HG02571 (cell line): ENCODE results near the gene HDLBP.

Source experiments
- ATAC-seq: cut with Tn5 transposase; IDR thresholded peaks from one replicate; pipeline ENCODE4 v1.9.1; 2021; ENCODE audit warnings: mild to moderate bottlenecking, moderate library complexity; ENCODE audit not compliant: unreplicated experiment

The HDLBP gene

DNA sequence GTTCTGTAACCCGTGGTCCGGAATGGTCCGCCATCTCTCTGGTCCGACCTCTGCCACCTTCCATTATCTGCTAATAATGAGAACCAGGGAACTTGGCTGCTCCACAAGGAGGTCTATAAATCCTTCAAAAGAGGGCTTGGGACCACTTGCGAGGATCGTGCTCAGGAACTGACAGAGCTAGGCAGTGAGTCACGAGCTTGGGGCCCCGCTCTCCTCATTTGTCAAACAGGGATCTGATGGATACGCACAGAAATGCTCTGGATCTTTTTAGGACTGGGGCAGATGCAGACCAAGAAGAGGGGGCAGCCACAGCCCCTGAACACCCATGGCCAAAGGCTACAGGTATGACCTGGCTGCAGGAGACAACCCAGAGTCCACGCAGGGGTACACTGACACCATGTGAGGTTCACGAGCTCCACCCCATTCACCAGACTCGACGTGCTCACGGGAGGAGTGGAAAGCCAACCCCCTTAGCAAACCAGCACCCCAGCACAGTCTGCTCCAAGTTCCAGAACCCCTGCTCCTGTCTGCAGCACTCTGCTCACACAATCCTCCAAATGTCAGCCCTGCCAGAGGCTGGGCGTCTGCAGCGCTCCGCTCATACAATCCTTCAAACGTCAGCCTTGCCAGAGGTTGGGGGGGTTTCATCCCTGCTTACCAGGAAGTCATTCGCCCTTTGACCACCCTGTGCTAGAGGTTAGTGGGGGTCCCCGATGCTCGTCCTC, 81.2 kb downstream of the HDLBP start:
- no peak for ATAC-seq

DNA sequence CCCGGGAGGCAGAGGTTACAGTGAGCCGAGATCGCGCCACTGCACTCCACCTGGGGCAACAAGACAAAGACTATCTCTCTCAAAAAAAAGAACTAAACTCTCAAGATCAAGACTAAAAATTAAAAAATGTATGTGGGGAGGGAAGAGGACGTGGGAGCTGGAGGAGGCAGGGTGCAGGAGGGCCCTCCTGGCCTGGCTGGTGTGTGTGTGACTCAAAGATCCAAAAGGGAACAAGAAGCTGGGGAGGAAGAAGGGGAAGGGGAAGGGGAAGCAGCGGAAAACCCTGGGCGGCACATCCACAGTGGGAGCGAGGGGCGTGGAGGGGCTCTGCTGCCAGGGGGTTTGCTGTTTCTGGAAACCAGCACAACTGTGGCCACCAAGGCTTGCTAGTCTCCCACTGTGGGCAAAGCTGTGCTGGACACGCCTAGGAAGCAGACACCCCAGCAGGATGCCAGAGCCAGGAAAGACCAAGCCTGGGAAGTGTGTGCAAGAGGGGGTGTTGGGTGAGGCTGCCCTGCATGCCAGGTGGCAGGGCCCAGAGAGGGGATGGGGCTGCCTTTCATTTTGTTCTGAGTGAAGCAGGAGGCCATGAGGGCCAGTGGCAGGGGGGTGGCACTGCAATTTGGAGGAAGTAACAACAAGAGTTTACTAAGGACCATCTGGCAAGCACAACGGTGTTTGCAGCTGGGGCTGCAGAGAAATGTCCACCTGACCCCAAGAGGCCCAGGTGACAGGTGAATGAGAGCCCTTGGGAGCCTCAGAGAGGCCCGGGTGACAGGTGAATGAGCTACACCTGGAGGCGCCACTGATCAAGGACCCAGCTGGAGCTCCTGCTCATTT, 82.5 kb downstream of the HDLBP start:
- ATAC-seq, result no peak

DNA sequence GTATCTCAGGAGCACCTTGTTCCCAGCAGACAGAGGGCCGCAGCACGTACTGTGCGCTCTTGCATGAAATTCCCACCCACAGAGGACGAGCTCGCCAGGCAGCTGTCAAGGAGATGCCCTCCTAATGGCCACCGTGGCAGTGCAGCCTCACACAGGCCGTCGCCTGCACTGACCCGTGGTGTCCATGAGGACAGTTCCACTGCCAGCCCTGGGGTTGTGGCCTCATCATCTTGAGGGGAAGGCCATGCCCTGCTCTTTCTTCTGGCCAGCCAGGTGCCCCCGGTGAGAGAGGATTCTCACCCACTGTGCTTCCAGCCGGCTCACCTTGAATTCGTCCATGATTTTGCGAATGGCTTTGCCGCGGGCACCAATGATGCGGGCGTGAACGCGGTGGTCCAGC, 85.0 kb downstream of the HDLBP start:
- no peak for ATAC-seq

DNA sequence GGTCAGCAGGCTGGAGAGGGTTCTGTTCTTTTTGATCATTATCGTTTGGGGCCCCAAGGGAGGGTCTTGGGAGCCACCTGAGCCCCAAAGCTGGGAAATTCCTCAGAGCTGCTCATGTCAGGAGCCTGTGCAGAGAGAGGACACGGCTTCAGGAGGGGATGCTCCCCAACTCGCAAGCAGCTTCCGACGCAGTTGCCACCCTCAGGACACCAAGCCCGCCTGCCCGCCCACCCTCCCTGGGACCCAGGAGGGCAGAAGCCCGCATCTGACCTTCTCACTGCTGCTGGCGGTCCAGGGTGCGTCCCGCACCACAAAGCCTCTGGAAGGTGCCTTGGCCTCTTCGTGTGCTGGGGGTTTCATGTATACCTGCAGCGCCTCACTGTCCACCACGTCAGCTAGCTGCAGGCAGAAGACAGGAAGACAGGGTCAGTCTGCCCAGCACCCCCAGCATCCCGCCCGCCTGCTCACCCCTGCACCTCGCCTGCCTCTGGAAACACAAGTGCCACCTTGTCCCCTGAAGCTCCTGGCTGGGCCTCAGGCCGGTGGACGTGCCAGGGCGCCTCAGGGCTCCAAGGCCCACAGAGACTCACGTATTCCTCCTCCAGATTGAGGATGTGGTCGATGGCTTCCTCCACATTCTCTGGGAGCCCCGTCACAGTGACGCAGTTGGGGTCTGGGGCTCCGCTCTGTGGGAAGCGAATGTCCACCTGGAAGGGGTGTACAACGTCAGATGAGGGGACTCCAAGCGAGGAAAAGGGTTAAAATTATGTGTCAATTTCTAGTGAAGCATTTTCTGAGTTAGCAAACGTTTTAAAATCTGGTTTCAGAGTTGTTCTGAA, 85.7 kb downstream of the HDLBP start:
- no peak for ATAC-seq

DNA sequence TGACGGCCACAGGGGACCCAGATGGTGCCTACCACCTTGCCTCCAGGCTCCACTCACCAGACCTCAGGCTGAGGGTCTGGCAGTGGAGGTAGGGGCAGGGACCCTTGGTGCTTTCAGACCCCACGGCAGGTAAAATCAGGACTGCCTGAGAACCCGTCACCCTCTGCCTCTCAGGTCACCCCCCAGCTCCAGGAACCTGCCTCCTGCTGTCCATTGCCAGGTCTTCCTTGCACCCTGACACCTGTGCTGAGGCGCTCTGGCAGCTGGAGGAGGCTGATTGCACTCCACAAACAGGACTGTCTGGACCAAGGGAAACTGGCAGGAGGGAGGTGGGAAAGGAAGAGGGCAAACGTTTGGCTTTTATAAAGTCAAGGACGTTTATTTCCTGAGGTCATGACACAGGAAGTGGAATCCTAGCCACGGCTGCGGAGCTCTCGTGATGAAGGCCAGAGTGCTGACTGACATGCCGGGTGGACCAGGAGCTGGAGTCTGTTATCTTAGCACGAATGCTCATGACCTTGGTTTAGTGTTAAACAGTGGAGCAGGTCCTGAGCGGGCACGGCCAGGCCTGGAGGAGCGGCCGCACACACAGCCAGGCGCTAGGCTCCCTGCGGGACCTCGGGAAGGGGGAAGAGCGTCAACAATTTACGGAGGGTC, 86.5 kb downstream of the HDLBP start:
- no peak for ATAC-seq

DNA sequence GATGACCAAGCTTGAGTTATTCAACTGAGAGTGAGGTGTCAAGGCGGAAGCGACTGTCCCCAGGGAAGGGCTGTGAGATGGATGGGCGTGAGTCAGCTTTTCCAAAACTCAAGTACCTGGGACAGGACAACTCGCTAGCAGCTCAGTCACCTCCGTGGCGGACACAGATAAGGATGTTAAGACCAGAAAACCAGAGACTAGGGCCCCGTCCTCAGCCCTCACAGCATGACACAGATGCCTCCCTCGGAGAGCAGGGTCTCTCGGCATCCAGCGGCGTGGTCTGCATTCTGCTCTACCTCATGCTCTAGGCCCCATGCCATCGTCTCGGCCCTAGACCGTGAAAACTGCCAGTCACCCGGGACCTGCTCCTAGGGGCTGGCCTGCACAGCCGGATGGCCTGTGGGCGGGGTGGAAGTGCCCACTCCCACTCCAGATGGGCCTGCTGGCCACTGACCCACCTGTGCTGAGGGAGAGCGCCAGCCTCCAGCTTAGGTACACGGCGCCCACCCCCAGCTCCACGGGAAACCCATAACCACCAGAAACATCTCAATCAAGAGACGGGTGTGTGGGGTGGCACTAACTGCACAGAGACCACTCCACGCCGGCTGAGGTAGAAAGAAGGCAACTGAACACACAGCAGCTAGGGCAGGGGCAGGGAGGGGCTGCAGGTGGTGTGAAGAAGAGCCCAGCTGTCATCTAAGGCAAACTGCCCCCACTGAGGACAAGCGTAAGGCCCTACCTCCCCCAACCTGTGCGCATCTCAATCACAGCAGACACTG, 87.2 kb downstream of the HDLBP start:
- no peak for ATAC-seq

DNA sequence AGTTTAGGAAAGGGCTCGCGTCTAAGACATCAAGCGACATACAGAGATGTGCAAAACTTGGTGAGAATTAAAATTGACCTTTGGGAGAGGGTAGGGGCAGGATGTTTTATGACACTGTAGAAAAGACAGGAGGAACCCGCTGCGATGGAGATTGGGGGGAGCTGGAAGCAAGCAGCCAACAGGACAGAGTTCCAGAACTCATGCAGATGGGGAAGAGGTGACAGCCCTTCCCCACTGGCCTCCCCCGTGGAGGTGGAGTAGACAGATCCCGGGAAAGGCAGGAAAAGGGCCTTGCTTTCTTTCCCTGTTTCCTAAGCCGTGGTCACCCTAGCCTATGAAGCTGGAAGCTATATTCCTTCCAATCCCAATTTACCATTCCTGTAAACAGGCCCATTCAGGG, 87.9 kb downstream of the HDLBP start:
- no peak for ATAC-seq

DNA sequence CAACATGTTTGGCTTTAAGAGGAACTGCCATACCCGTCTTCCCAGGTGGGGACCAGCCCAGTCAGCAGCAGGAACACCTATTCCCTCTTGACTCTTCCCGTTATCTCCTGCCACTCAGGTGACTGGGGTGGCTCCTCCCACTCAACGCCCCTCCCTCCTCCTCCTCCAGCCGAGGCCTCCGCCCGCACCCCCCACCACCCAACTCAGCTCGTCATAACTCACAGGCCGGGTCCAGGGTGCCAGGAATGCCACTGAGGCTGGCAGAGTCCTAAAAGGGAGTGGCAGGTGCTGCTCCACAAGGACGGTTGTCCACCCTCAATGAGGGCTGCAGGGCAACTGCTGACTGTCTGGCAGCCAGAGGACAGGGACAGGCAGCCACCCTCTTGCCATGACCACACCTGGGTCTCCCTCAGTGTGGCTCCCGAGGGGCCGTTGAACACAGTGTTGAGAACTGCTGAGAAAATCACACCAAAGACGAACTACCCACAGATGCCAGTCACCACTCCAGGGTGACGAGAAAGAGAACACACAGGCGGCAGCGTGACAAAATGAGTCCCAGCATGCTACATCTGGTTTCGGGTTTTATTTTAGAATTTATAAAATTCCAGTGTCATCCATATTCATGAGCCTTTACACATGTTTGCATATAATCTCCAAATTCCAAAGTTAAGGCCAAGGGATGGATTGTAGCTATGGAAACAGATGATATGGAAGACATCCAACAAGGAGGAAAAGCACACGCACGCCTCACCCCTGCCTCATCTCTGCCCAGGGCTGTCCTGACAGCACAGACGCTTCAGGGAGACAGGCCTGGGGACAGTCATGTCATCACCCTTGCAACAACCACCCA, 88.5 kb downstream of the HDLBP start:
- no peak for ATAC-seq

DNA sequence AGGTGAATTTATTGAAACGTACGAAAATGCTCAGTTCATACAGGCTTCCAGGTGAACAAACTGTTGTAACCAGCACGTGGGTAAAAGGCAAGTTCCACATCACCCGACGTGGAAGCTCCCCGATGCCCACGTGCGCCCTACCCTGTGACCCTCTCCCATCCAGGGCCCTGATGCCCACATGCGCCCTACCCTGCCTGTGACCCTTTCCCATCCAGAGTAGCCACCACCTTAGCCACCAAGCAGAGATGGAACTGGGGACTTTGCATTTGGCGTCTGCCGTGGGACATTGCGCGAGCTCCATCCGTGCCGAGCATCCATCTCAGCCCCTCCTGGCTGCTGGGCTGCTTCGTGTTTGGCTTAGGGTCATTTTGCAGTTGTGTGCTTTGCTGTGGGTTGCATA, 89.5 kb downstream of the HDLBP start:
- ATAC-seq, result no peak

DNA sequence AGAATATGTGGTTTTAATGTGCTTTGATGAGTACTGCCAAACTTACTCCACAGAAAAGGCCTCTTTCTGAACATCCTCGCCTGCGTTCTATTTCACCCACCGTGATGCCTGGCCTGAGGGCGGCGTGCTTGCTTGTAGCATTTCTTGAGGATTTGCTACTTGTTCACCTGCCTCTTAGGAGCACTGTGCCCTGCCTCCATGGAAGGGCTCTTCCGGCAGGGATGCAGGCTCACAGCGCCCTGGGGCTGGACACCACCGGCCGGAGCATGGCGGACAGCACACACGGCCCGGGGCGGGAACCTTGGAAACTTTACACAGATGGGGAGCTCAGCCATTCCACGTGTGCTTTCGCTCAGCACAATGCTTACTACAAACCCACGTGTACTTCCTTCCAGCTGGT, 89.9 kb downstream of the HDLBP start:
- no peak for ATAC-seq

DNA sequence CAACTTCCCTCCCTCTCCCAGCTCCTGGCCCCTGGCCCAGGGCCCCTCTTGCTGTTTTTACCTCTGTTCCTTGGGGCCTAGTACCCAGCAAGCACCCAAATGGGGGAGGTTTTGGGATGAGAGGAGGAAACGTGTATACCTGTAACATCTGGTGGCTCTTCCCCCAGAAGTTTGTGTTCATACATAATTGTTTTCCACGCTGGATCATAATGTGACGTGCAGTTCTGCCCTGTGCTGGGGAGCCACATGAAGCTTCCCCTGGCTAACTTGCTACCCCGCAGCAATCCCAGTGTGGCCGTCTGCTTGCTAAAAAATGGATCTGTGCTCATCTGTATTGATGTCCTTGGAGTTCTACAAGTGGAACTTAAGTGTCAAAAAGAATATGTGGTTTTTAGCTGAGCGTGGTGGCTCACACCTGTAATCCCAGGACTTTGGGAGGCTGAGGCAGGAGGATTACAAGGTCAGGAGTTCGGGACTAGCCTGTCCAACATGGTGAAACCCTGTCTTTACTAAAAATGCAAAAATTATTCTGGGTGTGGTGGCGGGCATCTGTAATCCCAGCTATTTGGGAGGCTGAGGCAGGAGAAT, 90.5 kb downstream of the HDLBP start:
- ATAC-seq, result no peak

DNA sequence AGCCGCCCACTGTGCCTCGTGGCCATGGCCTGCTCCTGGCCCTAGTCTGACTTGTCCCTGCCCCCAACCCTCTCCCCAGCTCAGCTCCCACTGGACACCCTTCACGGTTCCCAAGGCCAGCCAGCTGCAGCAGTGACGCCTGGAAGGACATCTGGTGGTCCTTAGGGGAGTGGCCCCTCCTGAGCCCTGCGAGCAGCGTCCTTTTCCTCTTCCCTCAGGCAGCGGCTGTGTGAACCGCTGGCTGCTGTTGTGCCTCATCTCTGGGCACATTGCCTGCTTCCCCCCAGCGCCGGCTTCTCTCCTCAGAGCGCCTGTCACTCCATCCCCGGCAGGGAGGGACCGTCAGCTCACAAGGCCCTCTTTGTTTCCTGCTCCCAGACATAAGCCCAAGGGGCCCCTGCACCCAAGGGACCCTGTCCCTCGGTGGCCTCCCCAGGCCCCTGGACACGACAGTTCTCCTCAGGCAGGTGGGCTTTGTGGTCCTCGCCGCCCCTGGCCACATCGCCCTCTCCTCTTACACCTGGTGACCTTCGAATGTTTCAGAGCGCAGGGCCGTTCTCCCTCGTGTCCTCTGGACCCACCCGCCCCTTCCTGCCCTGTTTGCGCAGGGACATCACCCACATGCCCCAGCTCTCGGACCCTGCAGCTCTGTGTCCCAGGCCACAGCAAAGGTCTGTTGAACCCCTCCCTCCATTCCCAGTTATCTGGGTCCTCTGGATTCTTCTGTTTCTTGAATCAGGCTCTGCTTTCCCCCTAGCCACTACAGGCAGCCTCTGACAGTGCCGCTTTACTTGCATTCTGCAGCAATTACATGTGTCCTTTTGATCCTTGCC, 91.2 kb downstream of the HDLBP start:
- no peak for ATAC-seq

DNA sequence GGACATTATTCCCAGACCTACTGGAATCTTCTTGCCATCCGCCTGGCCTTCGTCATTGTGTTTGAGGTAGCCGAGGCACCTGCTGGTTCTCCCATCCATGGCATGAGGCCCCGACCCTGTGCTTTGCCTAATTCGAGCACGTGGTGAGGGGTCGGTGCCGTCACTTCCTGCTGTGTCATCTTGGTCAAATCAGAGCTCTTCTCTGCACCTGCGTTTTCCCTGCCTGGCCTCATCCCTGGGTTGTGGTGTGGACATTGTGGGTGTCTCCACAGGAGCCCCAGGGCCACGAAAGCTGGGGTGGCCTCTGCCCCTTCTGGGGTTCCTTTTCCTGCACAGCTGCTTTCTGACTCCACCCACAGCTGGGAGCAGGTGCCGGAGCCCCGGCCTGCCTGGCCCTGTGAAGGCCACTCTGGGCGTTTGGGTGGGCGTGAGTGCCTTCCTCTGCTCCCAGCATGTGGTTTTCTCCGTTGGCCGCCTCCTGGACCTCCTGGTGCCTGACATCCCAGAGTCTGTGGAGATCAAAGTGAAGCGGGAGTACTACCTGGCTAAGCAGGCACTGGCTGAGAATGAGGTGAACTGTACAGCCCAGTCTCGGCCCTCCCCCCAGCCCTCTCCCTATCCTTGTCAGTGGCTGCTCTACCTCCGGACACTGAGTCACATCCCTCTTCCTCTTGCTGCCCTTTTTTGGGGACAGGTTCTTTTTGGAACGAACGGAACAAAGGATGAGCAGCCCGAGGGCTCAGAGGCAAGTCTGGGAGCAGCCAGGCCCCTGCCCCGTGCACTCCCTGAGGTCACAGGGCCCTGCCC, 92.1 kb downstream of the HDLBP start:
- ATAC-seq, result no peak

DNA sequence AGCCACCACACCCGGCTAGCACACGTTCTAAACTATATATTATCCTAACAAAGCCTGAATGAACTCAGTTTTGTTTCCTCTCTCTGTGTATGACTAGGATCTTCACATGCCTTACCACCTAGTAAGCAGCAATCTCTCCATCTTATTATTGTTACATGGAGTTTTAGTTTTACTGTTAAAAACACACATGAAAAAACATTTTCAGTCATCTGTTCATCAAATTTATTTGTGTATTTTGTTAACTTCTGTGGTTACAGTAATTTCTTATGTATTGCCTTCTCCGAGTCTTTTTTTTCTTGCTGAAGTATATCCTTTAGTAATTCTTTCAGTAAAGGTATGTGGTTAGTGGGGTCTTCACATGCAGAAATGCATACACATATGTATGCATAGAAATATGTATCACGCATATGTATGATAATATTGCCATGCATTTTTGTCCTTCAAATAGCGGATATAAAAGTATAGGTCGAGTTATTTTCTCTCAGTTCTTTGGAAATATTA, 95.6 kb downstream of the HDLBP start:
- no peak for ATAC-seq

DNA sequence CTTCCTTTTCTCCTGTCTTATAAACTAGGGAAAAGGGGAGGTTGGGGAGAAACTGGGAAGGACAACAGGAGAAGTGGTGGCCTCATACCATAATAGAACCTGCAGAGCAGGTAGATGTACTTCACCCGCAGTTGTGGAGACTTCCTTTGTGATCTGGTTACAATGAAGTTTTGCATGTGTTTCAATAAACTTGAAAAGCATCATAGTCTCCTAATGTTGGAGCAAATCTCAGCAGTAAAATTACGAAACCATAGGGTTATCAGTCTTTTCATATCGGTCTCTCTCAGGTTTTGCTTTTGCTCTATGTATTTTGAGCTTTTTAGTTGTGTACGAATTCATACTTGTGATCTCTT, 96.5 kb downstream of the HDLBP start:
- ATAC-seq, result no peak

DNA sequence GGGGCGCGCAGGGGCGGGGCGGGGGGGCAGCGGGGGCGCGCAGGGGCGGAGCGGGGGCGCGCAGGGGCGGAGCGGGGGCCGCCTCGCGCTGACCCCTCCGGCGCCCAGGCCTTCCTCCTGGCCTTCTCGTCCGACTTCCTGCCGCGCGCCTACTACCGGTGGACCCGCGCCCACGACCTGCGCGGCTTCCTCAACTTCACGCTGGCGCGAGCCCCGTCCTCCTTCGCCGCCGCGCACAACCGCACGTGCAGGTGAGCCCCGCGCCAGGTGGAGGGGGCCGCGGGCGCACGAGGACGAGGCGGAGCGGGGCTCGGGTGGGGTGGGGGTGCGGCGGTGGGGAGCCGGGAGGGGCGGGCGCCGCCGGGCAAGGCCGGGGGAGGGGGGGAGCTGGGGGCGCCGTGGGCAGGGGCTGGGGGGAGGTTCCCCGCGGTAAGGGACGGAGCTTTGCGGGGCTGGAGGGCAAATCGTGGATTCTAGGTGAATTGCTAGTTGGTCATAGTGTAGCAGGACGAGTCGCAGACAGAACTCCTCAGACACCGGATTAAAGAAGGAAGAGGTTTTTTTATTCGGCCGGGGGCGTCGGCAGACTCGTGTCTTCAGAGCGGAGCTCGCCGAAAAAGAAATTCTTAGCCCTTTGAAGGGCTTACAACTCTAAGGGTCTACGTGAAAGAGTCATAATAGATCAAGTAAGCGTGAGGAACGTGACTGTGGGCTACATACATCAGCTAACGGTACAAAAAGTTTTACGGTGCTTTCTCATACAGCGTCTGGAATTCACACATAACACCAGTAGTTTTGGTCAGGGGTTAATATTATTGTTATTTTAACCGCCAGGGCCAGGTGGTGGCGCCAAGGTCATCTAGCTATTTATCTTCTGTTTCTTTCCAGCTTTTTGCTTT, 97.1 kb downstream of the HDLBP start:
- no peak for ATAC-seq
